SU-DHL-6 (cell line): ENCODE measurements around the gene ANXA2.

ENCODE experiments used
- EZH2phosphoT487 ChIP-seq: fragments of 200-600 bp; sonication (generic), shearing (Covaris generic); conservative IDR thresholded peaks from 2 replicates; pipeline ENCODE4 v1.6.1; 2018; ENCODE audit warnings: mild to moderate bottlenecking, antibody characterized with exemption, low read length, moderate library complexity, mixed read lengths
- TF ChIP-seq, protein P1 (sequence below): fragments of 200-600 bp; sonication (generic); IDR thresholded peaks from one replicate; pipeline ENCODE4 v1.5.1; 2017; ENCODE audit warnings: antibody characterized with exemption, mild to moderate bottlenecking, low read length, moderate library complexity; ENCODE audit not compliant: insufficient read depth, poor library complexity, severe bottlenecking

DNA sequence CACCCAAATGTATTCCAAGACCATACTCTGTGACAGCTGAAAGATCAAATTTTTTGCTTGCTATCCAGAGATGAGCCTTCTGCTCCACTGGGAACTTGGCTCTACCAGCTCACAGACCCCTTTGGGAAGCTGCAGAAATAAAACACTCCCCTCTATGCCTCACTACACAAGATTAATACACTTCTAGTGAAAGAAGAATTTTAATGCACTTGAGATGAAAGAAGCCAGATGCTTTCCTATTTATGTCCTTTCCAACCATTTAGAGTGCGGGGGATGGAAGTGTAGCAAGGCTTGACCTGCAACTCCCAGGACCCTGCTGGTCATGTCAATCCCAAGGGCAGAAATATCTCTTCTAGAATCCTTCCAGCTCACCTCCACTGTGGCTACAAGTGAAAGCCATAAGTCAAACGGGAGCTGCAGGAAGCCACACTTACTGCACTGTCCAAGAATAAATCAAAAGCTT lies 34.7 kb downstream of the ANXA2 start:
- TF ChIP-seq, protein P1, sequence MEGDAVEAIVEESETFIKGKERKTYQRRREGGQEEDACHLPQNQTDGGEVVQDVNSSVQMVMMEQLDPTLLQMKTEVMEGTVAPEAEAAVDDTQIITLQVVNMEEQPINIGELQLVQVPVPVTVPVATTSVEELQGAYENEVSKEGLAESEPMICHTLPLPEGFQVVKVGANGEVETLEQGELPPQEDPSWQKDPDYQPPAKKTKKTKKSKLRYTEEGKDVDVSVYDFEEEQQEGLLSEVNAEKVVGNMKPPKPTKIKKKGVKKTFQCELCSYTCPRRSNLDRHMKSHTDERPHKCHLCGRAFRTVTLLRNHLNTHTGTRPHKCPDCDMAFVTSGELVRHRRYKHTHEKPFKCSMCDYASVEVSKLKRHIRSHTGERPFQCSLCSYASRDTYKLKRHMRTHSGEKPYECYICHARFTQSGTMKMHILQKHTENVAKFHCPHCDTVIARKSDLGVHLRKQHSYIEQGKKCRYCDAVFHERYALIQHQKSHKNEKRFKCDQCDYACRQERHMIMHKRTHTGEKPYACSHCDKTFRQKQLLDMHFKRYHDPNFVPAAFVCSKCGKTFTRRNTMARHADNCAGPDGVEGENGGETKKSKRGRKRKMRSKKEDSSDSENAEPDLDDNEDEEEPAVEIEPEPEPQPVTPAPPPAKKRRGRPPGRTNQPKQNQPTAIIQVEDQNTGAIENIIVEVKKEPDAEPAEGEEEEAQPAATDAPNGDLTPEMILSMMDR, result no peak
- no peak for TF ChIP-seq EZH2phosphoT487
